ENCODE measurements around the gene CD27. TPM values are rescaled to one million over a fixed set of nuclear protein-coding genes. Genes with fewer than 3 reads are reported as not detected.
"Not testable (repeated sequence)": the region's sequence is repeated elsewhere in the genome, so short reads cannot be mapped to it uniquely, and the experiment has no call there.

CD27 gene
- total and polyA plus RNA-seq, 2 donors (not counting 1 experiment from before 2014, with no cell fraction given), result 102 to 116 TPM

GRCh38 chr12:6494258-6494743 lies 49.5 kb downstream of the CD27 start:
- Histone ChIP-seq H3K79me2 (ENCODE audit: control insufficient read depth, insufficient read depth, low read length) (peaks cover 25% of the 10 kb centered on the region), H3K9me3 (ENCODE audit: control extremely low read depth in 1 of 3, control insufficient read depth in 2 of 3, insufficient read depth in 1 of 3, low read length in 2 of 3) (no peaks in the 10 kb centered on the region), H4K20me1 (ENCODE audit: control insufficient read depth, insufficient read depth, low read length, poor library complexity, severe bottlenecking) (no peaks in the 10 kb centered on the region), H2AFZ (ENCODE audit: insufficient read depth, low read depth, low read length, poor library complexity, severe bottlenecking) (peak overlapping the region; percentile 96), H3K4me1 (ENCODE audit: control insufficient read depth in 2 of 2, insufficient read depth in 2 of 2, low read length in 2 of 2) (peaks cover 22 to 27% of the 10 kb centered on the region in 2 donors), H3K4me3 (ENCODE audit: control extremely low read depth in 1 of 5, extremely low read depth in 1 of 5, insufficient read depth in 1 of 5, low read depth in 2 of 5, low read length in 4 of 5) (peak overlapping the region; percentile 68 to 95 (median 81)), H3K36me3 (replicated peaks in 1 of 2; ENCODE audit: control extremely low read depth in 1 of 2, control insufficient read depth in 1 of 2, extremely low read depth in 1 of 2, insufficient read depth in 2 of 2, low read length in 1 of 2) (peaks cover 2 to 29% of the 10 kb centered on the region in 2 experiments), H3K27ac (ENCODE audit: low read length in 2 of 2) (peak overlapping the region; percentile 35 to 46), H3K4me2 (replicated peaks; ENCODE audit: low read depth, low read length, poor library complexity, severe bottlenecking) (peak overlapping the region; percentile 89), H3K27me3 (replicated peaks in 1 of 4; ENCODE audit: control extremely low read depth in 1 of 4, control insufficient read depth in 3 of 4, insufficient read depth in 4 of 4, low read length in 3 of 4) (no peaks in the 10 kb centered on the region), H3K9ac (ENCODE audit: low read length) (peak overlapping the region; percentile 94)
- Mint-ChIP-seq H3K4me3 (peak overlapping the region; percentile 98), H3K27ac (peak overlapping the region; percentile 93), H3K9me3 (ENCODE audit: insufficient read depth) (no peaks in the 10 kb centered on the region), H3K27me3 (no peaks in the 10 kb centered on the region), H3K4me1 (peaks cover 31% of the 10 kb centered on the region)
- WGBS (ENCODE audit: insufficient coverage), result 0% methylated on average over 4 of the region's 14 CpGs
- TF ChIP-seq EZH2 (IDR thresholded peaks at IDR 0.05; ENCODE audit: borderline replicate concordance, insufficient read depth, low read depth, low read length, poor library complexity, severe bottlenecking) (no peak), CTCF (IDR thresholded peaks at IDR 0.05) (no peak)
- DNase-seq (no peak), ATAC-seq (ENCODE audit: low read depth) (peak; percentile 19)
- CTCF ChIA-PET, result interaction anchor here (1.1 to 3.4 kb wide), 3 partner anchors 40 to 70 kb away, joined by 3 to 24 read pairs (median 13); partner anchors contain the start of gene GAPDH
- POLR2A ChIA-PET, result interaction anchor here (0.6 to 4.8 kb wide), 3 partner anchors 10 to 70 kb away, joined by 3 to 46 read pairs (median 4); partner anchors contain the start of gene VAMP1
- intact Hi-C loops (cut with micrococcal nuclease), result no loop called here

- peak overlapping the region; percentile 96 for H2AFZ ChIP-seq (ENCODE audit: insufficient read depth, low read depth, low read length, poor library complexity, severe bottlenecking)
- no peaks in the 10 kb centered on the region for H4K20me1 ChIP-seq (ENCODE audit: control insufficient read depth, insufficient read depth, low read length, poor library complexity, severe bottlenecking)
- Mint-ChIP-seq H3K27me3 (no peaks in the 10 kb centered on the region), H3K27ac (peak overlapping the region; percentile 56), H3K9me3 (ENCODE audit: insufficient read depth) (no peaks in the 10 kb centered on the region), H3K4me1 (peaks cover 31% of the 10 kb centered on the region), H3K4me3 (peak overlapping the region; percentile 98)
- CTCF ChIA-PET, result interaction anchor here (0.6 to 3.4 kb wide), 5 partner anchors 29 to 207 kb away, joined by 3 to 24 read pairs (median 6); partner anchors contain the start of gene GAPDH
- peaks cover 31% of the 10 kb centered on the region for H3K79me2 ChIP-seq (ENCODE audit: control insufficient read depth, insufficient read depth, low read length)
- DNase-seq (no peak), ATAC-seq (ENCODE audit: low read depth) (no peak)
- peaks cover 22 to 27% of the 10 kb centered on the region in 2 donors for H3K4me1 ChIP-seq (ENCODE audit: control insufficient read depth in 2 of 2, insufficient read depth in 2 of 2, low read length in 2 of 2)
- no CpG with 5 or more reads among the region's 1 CpG for WGBS (ENCODE audit: insufficient coverage)
- H3K27me3 ChIP-seq (replicated peaks in 1 of 4; ENCODE audit: control extremely low read depth in 1 of 4, control insufficient read depth in 3 of 4, insufficient read depth in 4 of 4, low read length in 3 of 4), result no peaks in the 10 kb centered on the region
- H3K4me3 ChIP-seq (ENCODE audit: control extremely low read depth in 1 of 5, extremely low read depth in 1 of 5, insufficient read depth in 1 of 5, low read depth in 2 of 5, low read length in 4 of 5), result peak overlapping the region in 3 of 5 experiments; percentile 80 to 95 (median 95)
- H3K4me2 ChIP-seq (replicated peaks; ENCODE audit: low read depth, low read length, poor library complexity, severe bottlenecking), result peak overlapping the region; percentile 89
- peak overlapping the region; percentile 94 for H3K9ac ChIP-seq (ENCODE audit: low read length)
- peaks cover 3 to 35% of the 10 kb centered on the region in 2 experiments for H3K36me3 ChIP-seq (replicated peaks in 1 of 2; ENCODE audit: control extremely low read depth in 1 of 2, control insufficient read depth in 1 of 2, extremely low read depth in 1 of 2, insufficient read depth in 2 of 2, low read length in 1 of 2)
- intact Hi-C loops (cut with micrococcal nuclease), result no loop called here
- H3K27ac ChIP-seq (ENCODE audit: low read length in 2 of 2), result peak overlapping the region in 1 of 2 donors; percentile 46
- TF ChIP-seq CTCF (IDR thresholded peaks at IDR 0.05), result no peak
- TF ChIP-seq EZH2 (IDR thresholded peaks at IDR 0.05; ENCODE audit: borderline replicate concordance, insufficient read depth, low read depth, low read length, poor library complexity, severe bottlenecking), result no peak
- H3K9me3 ChIP-seq (ENCODE audit: control extremely low read depth in 1 of 3, control insufficient read depth in 2 of 3, insufficient read depth in 1 of 3, low read length in 2 of 3), result no peaks in the 10 kb centered on the region
- POLR2A ChIA-PET, result interaction anchor here (1.0 to 4.8 kb wide), 4 partner anchors 24 to 71 kb away, joined by 3 to 46 read pairs (median 4); partner anchors contain the start of gene VAMP1
Measured at GRCh38 chr12:6494968-6495367, 50.2 kb downstream of the CD27 start.

- CTCF ChIA-PET, result interaction anchor here (3.4 kb wide), 1 partner anchor 42 kb away, joined by 24 read pairs; no protein-coding TSS in a partner anchor
- intact Hi-C loops (cut with micrococcal nuclease); H3K27ac Mint-ChIP-seq: not testable (repeated sequence)
Measured at GRCh38 chr12:6497291-6497690, 52.5 kb downstream of the CD27 start.

More at GRCh38 chr12:6497291-6497690, 52.5 kb downstream of the CD27 start:
- no CpG with 5 or more reads among the region's 3 CpGs for WGBS (ENCODE audit: insufficient coverage)
- H2AFZ ChIP-seq (ENCODE audit: insufficient read depth, low read depth, low read length, poor library complexity, severe bottlenecking); H3K27ac ChIP-seq (ENCODE audit: low read length in 2 of 2); H3K4me3 ChIP-seq (ENCODE audit: control extremely low read depth in 1 of 5, extremely low read depth in 1 of 5, insufficient read depth in 1 of 5, low read depth in 2 of 5, low read length in 4 of 5); H3K27me3 Mint-ChIP-seq; H3K4me2 ChIP-seq (replicated peaks; ENCODE audit: low read depth, low read length, poor library complexity, severe bottlenecking); H3K9me3 Mint-ChIP-seq (ENCODE audit: insufficient read depth); H3K9me3 ChIP-seq (ENCODE audit: control extremely low read depth in 1 of 3, control insufficient read depth in 2 of 3, insufficient read depth in 1 of 3, low read length in 2 of 3); ATAC-seq (ENCODE audit: low read depth); H3K4me3 Mint-ChIP-seq; H3K9ac ChIP-seq (ENCODE audit: low read length); H4K20me1 ChIP-seq (ENCODE audit: control insufficient read depth, insufficient read depth, low read length, poor library complexity, severe bottlenecking); DNase-seq; H3K27me3 ChIP-seq (replicated peaks in 1 of 4; ENCODE audit: control extremely low read depth in 1 of 4, control insufficient read depth in 3 of 4, insufficient read depth in 4 of 4, low read length in 3 of 4): not testable (repeated sequence)
- H3K4me1 Mint-ChIP-seq, result peaks cover 27% of the 10 kb centered on the region
- POLR2A ChIA-PET, result interaction anchor here (0.6 kb wide), 1 partner anchor 24 kb away, joined by 3 read pairs; no protein-coding TSS in a partner anchor
- peaks cover 20 to 23% of the 10 kb centered on the region in 2 donors for H3K4me1 ChIP-seq (ENCODE audit: control insufficient read depth in 2 of 2, insufficient read depth in 2 of 2, low read length in 2 of 2)
- peaks cover 1 to 31% of the 10 kb centered on the region in 2 experiments for H3K36me3 ChIP-seq (replicated peaks in 1 of 2; ENCODE audit: control extremely low read depth in 1 of 2, control insufficient read depth in 1 of 2, extremely low read depth in 1 of 2, insufficient read depth in 2 of 2, low read length in 1 of 2)
- peaks cover 53% of the 10 kb centered on the region for H3K79me2 ChIP-seq (ENCODE audit: control insufficient read depth, insufficient read depth, low read length)

All from B cell (primary cell).